Measurements from ENCODE around the gene HOXC6.

The HOXC6 gene

GRCh38 chr12:54054742-54055194 is 26.5 kb downstream of the HOXC6 start:
- no peak for TF ChIP-seq EZH2phosphoT487 (IDR thresholded peaks at IDR 0.05; ENCODE audit: borderline replicate concordance)
- TF ChIP-seq, protein P1, sequence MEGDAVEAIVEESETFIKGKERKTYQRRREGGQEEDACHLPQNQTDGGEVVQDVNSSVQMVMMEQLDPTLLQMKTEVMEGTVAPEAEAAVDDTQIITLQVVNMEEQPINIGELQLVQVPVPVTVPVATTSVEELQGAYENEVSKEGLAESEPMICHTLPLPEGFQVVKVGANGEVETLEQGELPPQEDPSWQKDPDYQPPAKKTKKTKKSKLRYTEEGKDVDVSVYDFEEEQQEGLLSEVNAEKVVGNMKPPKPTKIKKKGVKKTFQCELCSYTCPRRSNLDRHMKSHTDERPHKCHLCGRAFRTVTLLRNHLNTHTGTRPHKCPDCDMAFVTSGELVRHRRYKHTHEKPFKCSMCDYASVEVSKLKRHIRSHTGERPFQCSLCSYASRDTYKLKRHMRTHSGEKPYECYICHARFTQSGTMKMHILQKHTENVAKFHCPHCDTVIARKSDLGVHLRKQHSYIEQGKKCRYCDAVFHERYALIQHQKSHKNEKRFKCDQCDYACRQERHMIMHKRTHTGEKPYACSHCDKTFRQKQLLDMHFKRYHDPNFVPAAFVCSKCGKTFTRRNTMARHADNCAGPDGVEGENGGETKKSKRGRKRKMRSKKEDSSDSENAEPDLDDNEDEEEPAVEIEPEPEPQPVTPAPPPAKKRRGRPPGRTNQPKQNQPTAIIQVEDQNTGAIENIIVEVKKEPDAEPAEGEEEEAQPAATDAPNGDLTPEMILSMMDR (conservative IDR thresholded peaks at IDR 0.05; ENCODE audit: low read length): no peak
- peaks cover 37% of the 10 kb centered on the region for H3K36me3 ChIP-seq (ENCODE audit: insufficient read depth, low read length)
- H3K9me2 ChIP-seq (replicated peaks; ENCODE audit: low read depth, low read length): no peaks in the 10 kb centered on the region
- H3K4me2 ChIP-seq (ENCODE audit: low read depth, low read length, poor library complexity, severe bottlenecking): no peak overlapping the region
- H3K4me1 ChIP-seq (ENCODE audit: insufficient read depth, low read length, poor library complexity, severe bottlenecking): peaks cover 32% of the 10 kb centered on the region
- no peaks in the 10 kb centered on the region for H3F3A ChIP-seq (ENCODE audit: low read depth)
- no peak overlapping the region for H3K4me3 ChIP-seq (ENCODE audit: low read length, poor library complexity, severe bottlenecking)
- H3K9me3 ChIP-seq (ENCODE audit: insufficient read depth, low read depth, low read length): no peaks in the 10 kb centered on the region
- H3K27me3 ChIP-seq (ENCODE audit: insufficient read depth, low read length, poor library complexity, severe bottlenecking): no peaks in the 10 kb centered on the region
- H4K20me1 ChIP-seq (ENCODE audit: insufficient read depth, low read length, poor library complexity, severe bottlenecking): peaks cover 32% of the 10 kb centered on the region
- no peak overlapping the region for H2AFZ ChIP-seq (ENCODE audit: low read length)
- peaks cover 34% of the 10 kb centered on the region; the same call in 1 of the 2 replicates for H3K79me2 ChIP-seq (ENCODE audit: insufficient read depth, low read length)
- H3K9ac ChIP-seq (ENCODE audit: low read depth, low read length, poor library complexity, severe bottlenecking): no peak overlapping the region

GRCh38 chr12:54055552-54055951 is 27.3 kb downstream of the HOXC6 start:
- no peaks in the 10 kb centered on the region for H3K9me2 ChIP-seq (replicated peaks; ENCODE audit: low read depth, low read length)
- no peaks in the 10 kb centered on the region for H3K9me3 ChIP-seq (ENCODE audit: insufficient read depth, low read depth, low read length)
- H3K79me2 ChIP-seq (ENCODE audit: insufficient read depth, low read length): peaks cover 26% of the 10 kb centered on the region; the same call in 1 of the 2 replicates
- H3K9ac ChIP-seq (ENCODE audit: low read depth, low read length, poor library complexity, severe bottlenecking): no peak overlapping the region
- H3K27me3 ChIP-seq (ENCODE audit: insufficient read depth, low read length, poor library complexity, severe bottlenecking): no peaks in the 10 kb centered on the region
- H3K4me1 ChIP-seq (ENCODE audit: insufficient read depth, low read length, poor library complexity, severe bottlenecking): peaks cover 24% of the 10 kb centered on the region
- H4K20me1 ChIP-seq (ENCODE audit: insufficient read depth, low read length, poor library complexity, severe bottlenecking): peaks cover 24% of the 10 kb centered on the region
- TF ChIP-seq, protein P1 (conservative IDR thresholded peaks at IDR 0.05; ENCODE audit: low read length): no peak
- TF ChIP-seq EZH2phosphoT487 (IDR thresholded peaks at IDR 0.05; ENCODE audit: borderline replicate concordance): no peak
- no peak overlapping the region for H3K4me3 ChIP-seq (ENCODE audit: low read length, poor library complexity, severe bottlenecking)
- H3K36me3 ChIP-seq (ENCODE audit: insufficient read depth, low read length): peaks cover 37% of the 10 kb centered on the region
- no peak overlapping the region for H2AFZ ChIP-seq (ENCODE audit: low read length)
- H3K4me2 ChIP-seq (ENCODE audit: low read depth, low read length, poor library complexity, severe bottlenecking): no peak overlapping the region
- H3F3A ChIP-seq (ENCODE audit: low read depth): no peaks in the 10 kb centered on the region

GRCh38 chr12:54056110-54056509 is 27.9 kb downstream of the HOXC6 start:
- Histone ChIP-seq H3K9me3 (ENCODE audit: insufficient read depth, low read depth, low read length) (no peaks in the 10 kb centered on the region), H3K36me3 (ENCODE audit: insufficient read depth, low read length) (peaks cover 37% of the 10 kb centered on the region), H3K4me1 (ENCODE audit: insufficient read depth, low read length, poor library complexity, severe bottlenecking) (peaks cover 19% of the 10 kb centered on the region), H3K27me3 (ENCODE audit: insufficient read depth, low read length, poor library complexity, severe bottlenecking) (no peaks in the 10 kb centered on the region), H4K20me1 (ENCODE audit: insufficient read depth, low read length, poor library complexity, severe bottlenecking) (peaks cover 19% of the 10 kb centered on the region), H3K9ac (ENCODE audit: low read depth, low read length, poor library complexity, severe bottlenecking) (no peak overlapping the region), H3K9me2 (replicated peaks; ENCODE audit: low read depth, low read length) (no peaks in the 10 kb centered on the region), H3K4me2 (ENCODE audit: low read depth, low read length, poor library complexity, severe bottlenecking) (no peak overlapping the region), H3K79me2 (ENCODE audit: insufficient read depth, low read length) (peaks cover 21% of the 10 kb centered on the region; the same call in 1 of the 2 replicates), H3K4me3 (ENCODE audit: low read length, poor library complexity, severe bottlenecking) (no peak overlapping the region), H2AFZ (ENCODE audit: low read length) (no peak overlapping the region), H3F3A (ENCODE audit: low read depth) (no peaks in the 10 kb centered on the region)
- no peak for TF ChIP-seq EZH2phosphoT487 (IDR thresholded peaks at IDR 0.05; ENCODE audit: borderline replicate concordance)
- TF ChIP-seq, protein P1 (conservative IDR thresholded peaks at IDR 0.05; ENCODE audit: low read length): no peak

Data from Loucy (cell line).